Smooth muscle cell (in vitro differentiated cells): Measurements from ENCODE around the gene CCDC142. TPM values are rescaled to one million over a fixed set of nuclear protein-coding genes. Genes with fewer than 3 reads are reported as not detected.

Source experiments
- DNase-seq: peaks from one replicate; lab custom pipeline; 2025; ENCODE audit not compliant: unreplicated experiment; lab: John Stamatoyannopoulos, UW
- H2AFZ ChIP-seq: fragments of 200-600 bp; sonication (generic); 2 replicates; pipeline ENCODE4 v1.6.0; 2016; ENCODE audit warnings: antibody characterized with exemption, low read depth, mild to moderate bottlenecking
- H3F3A ChIP-seq: fragments of 200-600 bp; sonication (generic); 2 replicates; pipeline ENCODE4 v1.6.0; 2017; ENCODE audit warnings: antibody characterized with exemption, low read depth
- H3K27ac ChIP-seq: fragments of 200-600 bp; sonication (generic); 2 replicates; pipeline ENCODE4 v1.5.1; 2016; ENCODE audit warnings: low read depth, mild to moderate bottlenecking
- H3K27me3 ChIP-seq: fragments of 200-600 bp; sonication (generic); 2 replicates; pipeline ENCODE4 v1.6.1; 2016; ENCODE audit warnings: low read depth, mild to moderate bottlenecking
- H3K36me3 ChIP-seq: fragments of 200-600 bp; sonication (generic); 2 replicates; pipeline ENCODE4 v1.5.1; 2016; ENCODE audit warnings: low read depth
- H3K4me1 ChIP-seq: fragments of 200-600 bp; sonication (generic); 2 replicates; pipeline ENCODE4 v1.5.1; 2016; ENCODE audit warnings: low read depth
- H3K4me2 ChIP-seq: fragments of 200-600 bp; sonication (generic); 2 replicates; pipeline ENCODE4 v1.6.0; 2016; ENCODE audit warnings: mild to moderate bottlenecking
- H3K4me3 ChIP-seq: fragments of 200-600 bp; sonication (generic); 2 replicates; pipeline ENCODE4 v1.5.1; 2016; ENCODE audit warnings: mild to moderate bottlenecking
- H3K79me2 ChIP-seq: fragments of 200-600 bp; sonication (generic); 2 replicates; pipeline ENCODE4 v1.6.0; 2016; ENCODE audit warnings: low read depth, mild to moderate bottlenecking
- H3K9ac ChIP-seq: fragments of 200-600 bp; sonication (generic); 2 replicates; pipeline ENCODE4 v1.6.0; 2016; ENCODE audit warnings: low read depth
- H3K9me3 ChIP-seq: fragments of 200-600 bp; sonication (generic); replicated peaks from 2 replicates; pipeline ENCODE4 v1.5.1; 2016; ENCODE audit warnings: low read depth
- H4K20me1 ChIP-seq: fragments of 200-600 bp; sonication (generic); 2 replicates; pipeline ENCODE4 v1.6.0; 2016; ENCODE audit warnings: low read depth
- WGBS: methylation state at CpG from one replicate; pipeline ENCODE4 v1.1.7; 2016; ENCODE audit warnings: low lambda C conversion rate; 5-methylcytosine and 5-hydroxymethylcytosine counted together
- polyA plus RNA-seq: library from polyadenylated mRNA; unstranded; fragments of >200 nt; fragmentation: Nextera tagmentation; extraction: Ambion mirVana; gene quantifications from 2 replicates; pipeline ENCODE4 v1.2.1, GENCODE V29; 2016
- total RNA-seq: library from RNA; depleted of rRNA; stranded (reverse); fragments of >200 nt; gene quantifications from 2 replicates; pipeline ENCODE4 v1.2.3, GENCODE V29; 2014
- TF ChIP-seq, protein P1 (sequence below): fragments of 200-600 bp; sonication (generic); IDR thresholded peaks from 2 replicates; pipeline ENCODE4 v1.5.1; 2017; ENCODE audit warnings: borderline replicate concordance, mild to moderate bottlenecking, antibody characterized with exemption; ENCODE audit not compliant: insufficient read depth, poor library complexity, severe bottlenecking

CCDC142 gene
- total and polyA plus RNA-seq, 2 experiments from 2014 or later, result 5.5 to 7.7 TPM

DNA sequence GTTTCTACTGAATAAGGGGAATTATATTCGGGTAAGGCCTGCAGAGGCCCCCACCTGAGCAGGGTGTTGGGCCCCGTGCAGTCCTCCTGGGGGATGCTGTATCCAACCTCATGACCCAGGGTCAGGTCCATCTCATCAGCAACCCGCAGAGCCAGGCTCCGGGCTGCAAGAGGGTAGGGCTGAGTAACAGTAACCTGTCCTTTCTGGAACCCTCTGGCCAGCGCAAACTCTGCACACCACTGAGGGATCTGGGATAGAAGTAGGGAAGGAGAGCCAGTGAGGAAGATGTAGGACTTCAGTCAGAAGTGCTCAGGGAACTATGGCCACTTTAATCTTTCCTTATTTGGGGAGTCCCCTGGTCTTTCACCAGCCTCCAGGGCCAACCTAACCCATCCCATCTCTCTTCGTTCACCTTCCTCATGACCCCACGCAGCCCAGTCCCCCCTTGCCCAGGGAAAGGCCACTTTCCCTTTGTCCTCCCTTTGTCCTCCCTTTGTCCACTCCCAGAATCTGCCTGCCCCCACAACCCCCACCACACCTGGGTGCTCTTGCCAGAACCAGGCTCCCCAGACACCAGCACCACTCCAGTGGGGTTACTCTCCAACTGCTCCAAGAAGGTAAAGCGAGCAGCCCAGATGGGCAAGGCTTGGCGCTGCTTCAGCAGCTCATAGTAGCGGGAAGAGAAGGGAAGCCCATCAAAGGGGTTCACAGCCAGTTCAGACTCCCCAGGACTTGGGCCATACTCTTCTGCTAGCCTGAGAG, 42.3 kb upstream of the CCDC142 start:
- 97% methylated on average over 10 of the region's 10 CpGs for WGBS
- Histone ChIP-seq H3F3A (no peaks in the 10 kb centered on the region), H3K27ac (no peak overlapping the region), H3K4me2 (no peak overlapping the region), H3K9me3 (no peaks in the 10 kb centered on the region), H3K9ac (no peak overlapping the region), H3K79me2 (peaks cover 21% of the 10 kb centered on the region), H3K4me1 (peaks cover 7% of the 10 kb centered on the region), H3K27me3 (peaks cover 23% of the 10 kb centered on the region), H2AFZ (no peak overlapping the region), H3K4me3 (no peak overlapping the region), H4K20me1 (peaks cover 11% of the 10 kb centered on the region), H3K36me3 (no peaks in the 10 kb centered on the region)
- DNase-seq, result no peak
- TF ChIP-seq, protein P1, sequence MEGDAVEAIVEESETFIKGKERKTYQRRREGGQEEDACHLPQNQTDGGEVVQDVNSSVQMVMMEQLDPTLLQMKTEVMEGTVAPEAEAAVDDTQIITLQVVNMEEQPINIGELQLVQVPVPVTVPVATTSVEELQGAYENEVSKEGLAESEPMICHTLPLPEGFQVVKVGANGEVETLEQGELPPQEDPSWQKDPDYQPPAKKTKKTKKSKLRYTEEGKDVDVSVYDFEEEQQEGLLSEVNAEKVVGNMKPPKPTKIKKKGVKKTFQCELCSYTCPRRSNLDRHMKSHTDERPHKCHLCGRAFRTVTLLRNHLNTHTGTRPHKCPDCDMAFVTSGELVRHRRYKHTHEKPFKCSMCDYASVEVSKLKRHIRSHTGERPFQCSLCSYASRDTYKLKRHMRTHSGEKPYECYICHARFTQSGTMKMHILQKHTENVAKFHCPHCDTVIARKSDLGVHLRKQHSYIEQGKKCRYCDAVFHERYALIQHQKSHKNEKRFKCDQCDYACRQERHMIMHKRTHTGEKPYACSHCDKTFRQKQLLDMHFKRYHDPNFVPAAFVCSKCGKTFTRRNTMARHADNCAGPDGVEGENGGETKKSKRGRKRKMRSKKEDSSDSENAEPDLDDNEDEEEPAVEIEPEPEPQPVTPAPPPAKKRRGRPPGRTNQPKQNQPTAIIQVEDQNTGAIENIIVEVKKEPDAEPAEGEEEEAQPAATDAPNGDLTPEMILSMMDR, result no peak

DNA sequence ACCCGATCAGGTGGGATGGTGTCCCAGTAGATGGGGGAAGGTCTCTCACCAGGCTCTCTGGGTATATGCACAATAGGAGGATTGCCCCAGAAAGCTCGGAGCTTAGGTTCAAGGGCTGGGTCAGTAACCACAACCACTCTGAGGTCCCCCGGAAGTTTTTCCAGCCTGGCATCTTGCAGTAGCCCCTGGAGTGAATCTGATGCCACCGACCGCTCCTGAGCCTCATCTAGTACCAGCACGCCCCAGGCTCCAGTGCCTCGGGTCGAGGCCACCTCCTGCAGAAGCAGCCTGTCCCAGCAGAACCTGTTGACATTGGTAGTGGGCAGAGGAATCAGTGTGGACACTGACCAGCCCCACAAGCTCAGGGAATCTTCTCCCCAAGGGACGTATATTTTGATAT, 41.2 kb upstream of the CCDC142 start:
- H3K27me3 ChIP-seq, result peaks cover 34% of the 10 kb centered on the region
- H3F3A ChIP-seq, result no peaks in the 10 kb centered on the region
- WGBS, result 91% methylated on average over 9 of the region's 9 CpGs
- peaks cover 7% of the 10 kb centered on the region for H3K4me1 ChIP-seq
- H3K27ac ChIP-seq, result no peak overlapping the region
- no peak for DNase-seq
- H3K9ac ChIP-seq, result no peak overlapping the region
- no peaks in the 10 kb centered on the region for H3K36me3 ChIP-seq
- peaks cover 12% of the 10 kb centered on the region for H3K79me2 ChIP-seq
- no peak overlapping the region for H3K4me3 ChIP-seq
- TF ChIP-seq, protein P1, result no peak
- no peaks in the 10 kb centered on the region for H3K9me3 ChIP-seq
- no peak overlapping the region for H3K4me2 ChIP-seq
- H4K20me1 ChIP-seq, result peaks cover 11% of the 10 kb centered on the region
- H2AFZ ChIP-seq, result no peak overlapping the region

DNA sequence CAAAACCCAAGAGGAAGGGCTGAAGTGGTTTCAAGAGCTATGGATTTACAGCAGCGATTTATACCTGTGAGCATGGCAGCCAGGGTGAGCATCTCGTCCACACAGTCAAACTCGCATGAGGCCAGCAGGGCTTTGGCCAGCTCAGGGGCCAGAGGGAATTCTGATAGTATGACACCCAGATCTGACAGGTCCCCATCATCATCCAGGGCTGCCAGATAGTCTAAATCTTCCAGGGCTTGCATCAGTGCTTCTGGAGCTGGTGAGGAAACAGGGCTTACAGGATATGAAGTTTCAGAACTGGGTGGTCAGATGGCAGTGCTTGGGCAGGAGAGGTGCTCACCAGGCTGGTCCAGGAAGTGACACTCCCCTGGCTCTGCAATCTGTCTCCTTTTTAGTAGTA, 39.7 kb upstream of the CCDC142 start:
- Histone ChIP-seq H3K4me3 (no peak overlapping the region), H3K27me3 (peaks cover 49% of the 10 kb centered on the region), H2AFZ (no peak overlapping the region), H3K4me2 (no peak overlapping the region), H3K27ac (no peak overlapping the region), H3F3A (no peaks in the 10 kb centered on the region), H3K79me2 (no peaks in the 10 kb centered on the region), H3K4me1 (no peaks in the 10 kb centered on the region), H3K36me3 (no peaks in the 10 kb centered on the region), H4K20me1 (peaks cover 3% of the 10 kb centered on the region), H3K9me3 (no peaks in the 10 kb centered on the region), H3K9ac (no peak overlapping the region)
- TF ChIP-seq, protein P1, result no peak
- no peak for DNase-seq
- WGBS, result 89% methylated on average over 3 of the region's 3 CpGs

GRCh38 chr2:74516650-74517049, 33.9 kb upstream of the CCDC142 start:
- DNase-seq, result no peak
- 83% methylated on average over 13 of the region's 13 CpGs for WGBS
- H3K27ac ChIP-seq, result no peak overlapping the region
- H3F3A ChIP-seq, result no peaks in the 10 kb centered on the region
- peak overlapping the region; percentile 84 for H3K4me2 ChIP-seq
- H4K20me1 ChIP-seq, result no peaks in the 10 kb centered on the region
- peaks cover 17% of the 10 kb centered on the region for H3K4me1 ChIP-seq
- H2AFZ ChIP-seq, result no peak overlapping the region
- no peak overlapping the region for H3K9ac ChIP-seq
- no peak overlapping the region for H3K4me3 ChIP-seq
- H3K27me3 ChIP-seq, result peaks cover 100% of the 10 kb centered on the region
- H3K36me3 ChIP-seq, result no peaks in the 10 kb centered on the region
- TF ChIP-seq, protein P1, result no peak
- no peaks in the 10 kb centered on the region for H3K9me3 ChIP-seq
- H3K79me2 ChIP-seq, result no peaks in the 10 kb centered on the region
